Measurements from ENCODE around the gene WHRN.

WHRN gene

GRCh38 chr9:114503009-114503408 is 2.3 kb downstream of the WHRN start:
- ChIA-PET POLR2A (no interaction called here), CTCF (interaction anchor here (1.0 to 5.4 kb wide), 4 partner anchors 15 to 150 kb away, joined by 3 to 39 read pairs (median 4); no protein-coding TSS in a partner anchor)
- DNase-seq (ENCODE audit: extremely low spot score): no peak
- no peak for TF ChIP-seq CTCF (IDR thresholded peaks at IDR 0.05; ENCODE audit: control extremely low read depth, extremely low read depth, low read depth, missing control alignments)

DNA sequence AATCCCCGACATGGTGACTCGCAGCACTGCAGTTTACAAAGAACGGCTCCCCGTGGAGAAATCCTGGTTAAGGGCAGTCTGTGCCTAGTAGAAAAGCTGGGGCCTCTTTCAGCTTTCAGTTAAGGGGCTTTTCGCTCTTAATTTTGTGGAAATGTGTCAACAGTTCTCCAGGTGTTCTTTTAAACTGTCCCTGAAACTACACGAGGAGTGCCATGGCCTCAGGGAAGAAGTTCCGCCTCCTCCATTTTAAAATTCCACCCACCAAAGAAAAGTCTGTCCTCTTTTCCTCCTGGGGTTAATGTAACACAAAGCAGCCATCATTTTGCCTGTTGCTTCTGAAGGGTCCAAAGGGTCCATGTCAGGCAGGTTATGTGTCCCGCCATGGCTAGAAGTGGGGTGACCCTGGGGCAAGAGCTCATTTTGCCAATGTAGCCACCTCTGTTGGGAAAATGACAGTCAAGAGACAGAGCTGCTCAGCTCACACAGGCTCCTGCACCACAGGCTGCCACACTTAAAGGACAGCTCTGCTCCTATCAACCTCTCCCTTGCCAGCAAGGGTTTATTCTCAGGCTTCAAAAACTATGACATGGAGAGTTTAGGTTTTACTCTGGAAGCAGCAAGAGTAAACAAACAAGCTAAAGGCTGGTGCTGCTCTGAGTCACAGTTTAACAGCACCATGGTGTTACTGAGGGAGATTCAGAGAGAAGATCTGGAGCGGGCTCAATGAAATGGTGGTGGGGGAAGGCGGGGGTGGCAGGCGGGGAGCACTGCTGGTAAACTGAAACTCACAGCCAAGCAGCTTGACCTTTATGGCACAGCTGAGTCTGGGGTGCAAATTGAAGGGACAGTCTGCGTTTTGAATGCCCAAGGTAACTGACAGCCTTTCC is 3.2 kb downstream of the WHRN start:
- DNase-seq (ENCODE audit: extremely low spot score): no peak

DNA sequence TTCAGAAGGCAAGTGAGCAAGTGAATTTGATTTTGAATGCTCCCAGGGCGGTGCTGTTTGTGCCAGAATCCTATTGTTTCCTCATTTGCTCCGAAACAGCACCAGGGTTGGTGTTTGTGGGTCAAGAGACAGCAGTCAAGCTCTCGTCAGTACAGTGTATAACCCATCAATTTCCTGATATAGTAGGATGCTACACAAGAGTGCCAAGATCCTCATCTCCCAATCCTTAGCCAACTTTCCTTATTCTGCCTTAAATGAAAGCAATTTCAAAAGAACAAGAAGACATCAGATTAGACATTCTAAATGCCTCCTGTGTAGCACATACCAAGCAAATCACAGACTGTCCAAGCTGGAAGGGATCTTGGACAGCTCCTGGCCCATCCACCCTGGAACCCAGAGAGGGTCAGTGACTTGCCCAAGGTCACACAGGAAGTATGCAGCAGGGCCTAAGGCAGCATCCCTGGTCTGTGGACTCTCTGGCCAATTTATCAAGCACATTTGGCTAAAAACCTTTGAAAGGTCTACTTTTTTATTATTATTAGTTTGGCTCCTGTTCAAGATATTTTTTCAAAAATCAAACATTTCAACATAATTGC is 4.5 kb downstream of the WHRN start:
- TF ChIP-seq CTCF (IDR thresholded peaks at IDR 0.05; ENCODE audit: control extremely low read depth, extremely low read depth, low read depth, missing control alignments): no peak
- CTCF ChIA-PET: interaction anchor here (1.0 to 5.4 kb wide), 6 partner anchors 11 to 152 kb away, joined by 3 to 39 read pairs (median 4); no protein-coding TSS in a partner anchor
- POLR2A ChIA-PET: no interaction called here
- DNase-seq (ENCODE audit: extremely low spot score): no peak

More for the DNA sequence above, 3.2 kb downstream of the WHRN start:
- CTCF ChIA-PET: interaction anchor here (0.7 to 5.4 kb wide), 6 partner anchors 14 to 151 kb away, joined by 3 to 39 read pairs (median 3); no protein-coding TSS in a partner anchor
- POLR2A ChIA-PET: no interaction called here
- no peak for TF ChIP-seq CTCF (IDR thresholded peaks at IDR 0.05; ENCODE audit: control extremely low read depth, extremely low read depth, low read depth, missing control alignments)

DNA sequence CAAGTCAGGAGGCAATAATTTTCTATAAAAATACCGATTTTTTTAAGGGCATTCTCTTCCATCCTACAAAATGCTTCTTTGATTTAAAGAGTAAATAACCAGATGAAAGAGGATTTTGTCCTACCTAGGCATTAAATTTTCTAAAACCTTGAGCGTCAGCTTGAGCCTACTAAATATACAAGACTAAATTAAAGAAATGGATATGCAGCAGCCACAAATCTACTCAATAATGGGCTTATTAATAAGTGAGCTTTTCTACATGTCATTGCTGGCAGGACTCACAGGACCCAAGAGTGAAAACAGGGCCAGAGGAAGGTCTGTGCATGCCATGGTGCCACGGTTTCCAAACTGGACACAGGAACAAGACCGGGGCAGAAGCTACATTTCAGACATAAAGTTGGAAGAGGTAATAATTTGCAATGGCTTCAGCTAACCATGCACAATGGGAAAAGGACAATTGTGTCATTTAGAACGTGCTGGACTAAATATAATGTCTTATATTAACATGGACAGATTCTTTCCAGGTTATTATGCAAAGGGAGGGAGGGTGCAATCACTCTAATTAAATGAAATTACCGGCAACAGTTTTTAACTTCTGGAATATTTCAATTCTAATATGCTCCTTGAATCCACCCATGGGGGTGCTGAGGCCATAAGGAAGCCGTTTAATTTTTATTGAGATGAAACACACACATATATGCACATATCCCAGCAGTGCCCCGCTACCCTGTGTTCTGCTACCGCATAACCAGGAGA is 5.2 kb downstream of the WHRN start:
- DNase-seq (ENCODE audit: extremely low spot score): no peak
- CTCF ChIA-PET: interaction anchor here (1.1 to 5.4 kb wide), 7 partner anchors 12 to 153 kb away, joined by 3 to 39 read pairs (median 4); no protein-coding TSS in a partner anchor
- POLR2A ChIA-PET: no interaction called here

DNA sequence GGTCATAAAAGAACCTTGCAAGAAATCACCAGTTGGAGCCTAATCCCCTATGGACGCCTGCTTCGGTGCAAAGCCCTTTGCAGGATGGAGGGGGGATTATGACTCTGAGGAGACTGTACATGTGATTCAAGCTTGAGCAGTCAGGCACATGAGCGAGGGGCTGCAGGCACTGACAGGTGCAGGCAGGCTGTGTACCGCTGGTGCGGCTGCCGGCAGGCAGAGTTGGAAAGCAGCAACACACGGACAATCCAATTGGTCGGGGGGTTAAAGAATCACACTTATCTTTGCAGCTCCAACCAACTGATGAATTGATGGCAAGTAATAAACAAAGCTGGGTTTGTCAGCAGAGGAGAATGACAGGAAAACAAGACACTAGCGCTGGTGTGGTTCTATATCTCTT is 5.7 kb downstream of the WHRN start:
- ChIA-PET POLR2A (no interaction called here), CTCF (interaction anchor here (1.1 to 1.8 kb wide), 6 partner anchors 12 to 154 kb away, joined by 3 to 10 read pairs (median 4); no protein-coding TSS in a partner anchor)
- TF ChIP-seq CTCF (IDR thresholded peaks at IDR 0.05; ENCODE audit: control extremely low read depth, extremely low read depth, low read depth, missing control alignments): no peak
- DNase-seq (ENCODE audit: extremely low spot score): no peak

More for the DNA sequence above, 5.2 kb downstream of the WHRN start:
- no peak for TF ChIP-seq CTCF (IDR thresholded peaks at IDR 0.05; ENCODE audit: control extremely low read depth, extremely low read depth, low read depth, missing control alignments)

Measured in GM10248 (cell line).